Activated CD4-positive, alpha-beta T cell treated with anti-CD3 and anti-CD28 coated beads, Interleukin-2, Interleukin-4, amounts not matched to agents 100 ng/mL and 50 ng/mL, durations not matched to agents 16 hours and 8 hours (primary cell): ENCODE data around the gene PLA2G3.
A peak's percentile ranks its signal among the peaks of the same experiment; 100 is the strongest.
"Not testable (repeated sequence)": the region's sequence is repeated elsewhere in the genome, so short reads cannot be mapped to it uniquely, and the experiment has no call there.

Source experiments
- DNase-seq: peaks from one replicate; pipeline ENCODE4 v3.0.0-alpha.2; 2020; ENCODE audit warnings: low spot score

PLA2G3 gene

GRCh38 chr22:31099841-31100761 is 40.2 kb downstream of the PLA2G3 start:
- no peak for DNase-seq

DNA sequence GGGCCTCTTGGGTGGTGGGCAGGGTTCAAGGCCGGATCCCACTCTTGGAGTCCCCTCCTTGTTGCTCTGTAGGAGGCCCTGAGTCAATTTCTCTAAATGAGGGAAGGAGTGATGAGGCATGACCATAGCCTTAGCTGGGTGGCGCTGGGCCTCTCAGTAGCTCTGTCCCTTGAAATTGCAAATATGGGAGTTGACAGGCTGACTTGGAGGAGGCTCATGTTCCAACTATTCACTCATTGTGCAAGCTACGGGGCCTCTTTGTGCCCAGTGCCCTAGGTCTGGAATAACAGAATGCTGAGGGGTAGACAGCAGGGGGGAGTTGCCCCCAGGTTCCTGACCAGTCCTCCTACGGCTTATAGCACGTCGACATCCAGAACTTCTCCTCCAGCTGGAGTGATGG is 40.9 kb downstream of the PLA2G3 start:
- no peak for DNase-seq

GRCh38 chr22:31098632-31099110 is 41.6 kb downstream of the PLA2G3 start:
- DNase-seq, result no peak

- DNase-seq, result no peak
Observed at GRCh38 chr22:31097941-31098631, 42.2 kb downstream of the PLA2G3 start.

- not testable (repeated sequence) for DNase-seq
Observed at GRCh38 chr22:31097539-31097938, 42.8 kb downstream of the PLA2G3 start.

DNA sequence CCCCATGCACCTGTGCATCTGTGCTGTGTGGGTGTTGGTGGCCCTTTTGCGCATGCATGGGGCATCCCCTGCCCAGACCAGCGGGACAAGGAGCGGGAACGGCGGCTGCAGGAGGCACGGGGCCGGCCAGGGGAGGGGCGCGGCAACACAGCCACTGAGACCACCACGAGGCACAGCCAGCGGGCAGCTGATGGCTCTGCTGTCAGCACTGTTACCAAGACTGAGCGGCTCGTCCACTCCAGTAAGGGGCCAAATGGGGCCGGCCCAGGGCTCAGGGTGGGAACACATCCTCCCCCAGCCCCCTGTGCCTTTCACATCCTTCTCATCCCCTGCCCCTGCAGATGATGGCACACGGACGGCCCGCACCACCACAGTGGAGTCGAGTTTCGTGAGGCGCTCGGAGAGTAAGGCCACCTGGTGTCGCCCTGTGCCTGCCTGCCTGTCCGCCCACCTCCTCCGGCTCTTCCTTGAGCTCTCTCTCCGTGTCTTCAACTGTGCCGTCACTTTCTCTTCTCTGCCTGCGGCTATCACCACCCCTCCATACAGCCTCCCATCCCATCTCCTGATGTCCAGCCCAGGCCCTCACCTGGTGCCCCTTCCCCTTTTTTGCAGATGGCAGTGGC is 43.5 kb downstream of the PLA2G3 start:
- DNase-seq, result no peak

DNA sequence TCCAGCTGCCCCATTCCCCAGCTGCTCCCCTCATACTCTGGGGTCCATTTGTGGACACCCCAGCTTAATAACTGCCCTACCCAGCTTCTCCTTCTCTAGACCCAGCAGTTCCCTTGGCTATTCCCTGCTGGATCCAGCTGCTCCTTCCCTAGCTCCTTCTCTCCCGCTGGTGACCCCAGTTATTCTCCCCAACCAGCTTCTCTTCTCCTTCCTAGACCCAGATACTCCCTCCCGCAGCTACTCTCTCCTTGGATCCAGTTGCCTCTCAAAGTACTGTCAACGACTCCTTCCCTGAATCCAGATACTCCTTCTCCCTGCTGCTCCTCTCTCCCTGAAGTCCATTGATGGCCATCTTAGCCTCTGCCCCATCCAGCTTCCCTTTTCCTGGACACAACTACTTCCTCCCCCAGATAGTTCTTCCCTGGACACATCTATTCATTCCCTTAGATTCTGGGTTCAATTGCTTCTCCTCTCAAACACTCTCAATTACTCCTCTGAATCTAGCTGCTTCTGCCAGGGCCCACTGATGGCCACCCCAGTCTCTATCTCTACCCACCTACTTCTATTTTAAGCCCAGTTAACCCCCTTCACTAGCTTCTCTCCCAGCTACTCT is 44.6 kb downstream of the PLA2G3 start:
- no peak for DNase-seq

DNA sequence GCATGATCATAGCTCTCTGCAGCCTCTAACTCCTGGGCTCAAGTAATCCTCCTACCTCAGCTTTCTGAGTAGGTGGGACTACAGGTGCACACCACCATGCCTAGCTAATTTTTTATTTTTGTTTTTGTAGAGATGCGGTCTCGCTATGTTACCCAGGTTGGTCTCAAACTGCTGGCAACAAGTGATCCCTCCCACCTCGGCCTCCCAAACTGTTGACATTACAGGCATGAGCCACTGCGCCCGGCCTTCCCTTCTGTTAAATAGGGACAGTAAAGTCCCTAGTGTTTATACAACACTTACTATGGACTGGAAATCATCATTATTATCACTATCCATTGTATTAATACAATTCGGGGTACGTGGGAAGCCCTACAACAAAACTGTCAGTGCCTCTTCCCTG is 45.6 kb downstream of the PLA2G3 start:
- no peak for DNase-seq

- DNase-seq, result no peak
Observed at GRCh38 chr22:31094021-31094551, 46.2 kb downstream of the PLA2G3 start.

DNA sequence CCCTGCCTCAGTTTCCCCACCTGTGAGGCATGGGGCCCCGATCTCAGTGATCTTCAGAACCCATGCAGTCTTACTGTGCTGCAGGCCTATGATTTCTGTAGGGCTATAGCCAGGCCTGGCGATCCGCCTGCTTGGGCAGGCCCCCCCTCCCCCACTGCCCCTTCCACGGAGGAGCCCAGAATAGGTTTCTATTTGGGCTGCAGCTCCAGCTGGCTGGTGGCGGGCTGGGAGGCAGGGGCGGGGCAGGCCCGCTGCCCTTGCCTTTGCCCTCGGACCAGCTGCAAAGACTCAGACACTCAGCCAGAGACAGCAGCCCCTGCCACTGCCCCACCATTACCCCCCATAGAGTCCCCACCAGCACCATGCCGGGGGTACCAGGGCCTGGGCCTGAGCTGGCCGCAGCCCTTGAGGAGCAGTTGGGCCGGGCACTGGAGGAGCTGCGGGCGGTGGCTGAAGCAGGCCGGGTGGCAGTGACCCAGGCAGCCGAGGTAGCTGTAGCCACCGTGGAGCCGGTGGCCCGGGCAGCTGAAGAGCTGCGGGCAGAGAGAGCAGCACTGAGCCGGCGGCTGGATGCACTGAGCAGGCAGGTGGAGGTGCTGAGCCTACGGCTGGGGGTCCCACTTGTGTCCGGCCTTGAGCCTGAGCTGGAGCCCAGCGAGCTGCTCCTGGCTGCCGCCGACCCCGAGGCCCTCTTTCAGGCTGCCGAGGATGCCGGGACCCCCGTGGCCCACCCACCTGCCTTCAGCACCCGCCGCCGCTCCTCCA is 47.0 kb downstream of the PLA2G3 start:
- no peak for DNase-seq

DNA sequence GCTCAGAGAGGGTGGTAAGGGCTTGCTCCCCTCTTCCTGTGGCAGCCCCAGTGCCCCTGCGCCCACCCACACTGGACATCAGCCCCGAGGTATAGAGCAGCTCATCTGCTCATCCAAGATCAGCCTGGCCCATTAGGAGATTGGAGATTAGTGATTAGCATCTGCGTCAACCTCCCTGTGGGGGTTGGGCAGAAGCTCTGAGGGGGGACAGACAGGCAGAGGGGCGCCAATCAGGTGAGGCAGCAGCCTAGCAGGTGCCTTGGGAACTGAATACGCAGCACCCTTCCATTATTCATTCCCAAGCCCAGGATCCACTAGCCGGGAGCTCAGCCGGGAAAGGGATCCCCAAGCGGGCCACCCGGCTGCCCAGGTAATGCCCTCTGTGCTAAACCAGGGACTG is 48.1 kb downstream of the PLA2G3 start:
- DNase-seq, result no peak

DNA sequence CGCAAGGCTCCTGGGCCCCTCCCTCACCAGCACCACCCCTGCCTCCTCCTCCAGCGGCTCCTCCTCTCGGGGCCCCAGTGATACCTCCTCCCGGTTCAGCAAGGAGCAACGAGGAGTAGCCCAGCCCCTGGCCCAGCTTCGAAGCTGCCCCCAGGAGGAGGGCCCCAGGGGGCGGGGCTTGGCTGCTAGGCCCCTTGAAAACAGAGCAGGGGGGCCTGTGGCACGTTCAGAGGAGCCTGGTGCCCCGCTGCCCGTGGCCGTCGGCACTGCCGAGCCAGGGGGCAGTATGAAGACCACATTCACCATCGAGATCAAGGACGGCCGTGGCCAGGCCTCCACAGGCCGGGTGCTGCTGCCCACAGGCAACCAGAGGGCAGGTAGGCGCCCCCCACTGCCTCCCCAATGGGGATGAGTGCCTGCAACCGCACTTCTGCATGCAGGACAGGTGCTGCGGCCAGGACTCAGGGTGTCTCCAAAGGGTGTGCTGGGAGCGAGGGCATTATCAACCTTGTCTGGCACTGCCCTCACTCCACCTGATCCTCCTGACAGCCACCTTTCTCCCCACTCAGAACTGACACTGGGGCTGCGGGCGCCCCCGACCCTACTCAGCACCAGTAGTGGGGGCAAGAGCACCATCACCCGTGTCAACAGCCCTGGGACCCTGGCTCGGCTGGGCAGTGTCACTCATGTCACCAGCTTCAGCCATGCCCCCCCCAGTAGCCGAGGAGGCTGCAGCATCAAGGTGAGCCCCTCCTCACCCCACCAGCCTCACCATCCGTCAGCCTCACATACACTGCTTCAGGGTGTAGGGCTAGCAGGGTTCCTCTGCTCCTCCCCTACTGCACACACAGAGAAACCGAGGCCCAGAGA is 49.0 kb downstream of the PLA2G3 start:
- DNase-seq, result no peak

DNA sequence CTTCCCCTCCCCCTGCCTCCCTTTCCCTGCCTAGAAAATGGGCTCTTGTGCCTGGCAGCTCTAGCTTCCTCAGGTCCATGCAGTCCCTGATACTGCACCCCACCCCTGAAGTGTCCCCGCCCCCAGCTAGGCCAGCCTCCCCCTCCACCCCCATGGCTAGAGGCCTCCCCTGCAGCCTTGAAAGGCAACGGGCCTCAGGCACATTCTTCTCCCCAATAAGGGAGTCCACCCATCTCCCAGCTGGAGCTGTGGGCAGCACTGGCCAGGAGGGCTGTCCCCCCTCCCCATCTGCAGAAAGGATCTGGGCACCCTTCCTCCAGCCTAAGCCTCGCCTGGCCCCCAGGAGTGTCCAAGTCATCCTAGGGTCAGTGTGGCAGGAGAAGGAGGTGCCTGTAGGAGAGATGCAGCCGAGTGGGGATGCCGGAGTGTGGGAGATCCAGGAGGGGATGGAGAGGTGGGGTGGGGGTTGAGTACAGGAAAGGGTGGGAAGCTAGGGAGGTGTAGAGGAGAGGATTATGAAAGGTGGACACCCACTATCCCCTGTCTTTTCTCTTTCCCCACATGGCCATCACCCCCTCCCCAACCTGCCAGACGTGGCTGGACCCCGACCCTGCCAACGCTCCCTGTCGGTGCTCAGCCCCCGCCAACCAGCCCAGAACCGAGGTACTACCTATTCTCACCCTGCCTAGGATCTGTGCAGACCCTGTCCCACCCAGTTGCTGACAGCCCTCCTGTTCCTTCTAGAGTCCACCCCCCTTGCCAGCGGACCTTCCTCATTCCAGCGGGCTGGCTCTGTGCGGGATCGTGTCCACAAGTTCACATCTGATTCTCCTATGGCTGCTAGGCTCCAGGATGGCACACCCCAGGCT is 49.9 kb downstream of the PLA2G3 start:
- DNase-seq, result no peak

DNA sequence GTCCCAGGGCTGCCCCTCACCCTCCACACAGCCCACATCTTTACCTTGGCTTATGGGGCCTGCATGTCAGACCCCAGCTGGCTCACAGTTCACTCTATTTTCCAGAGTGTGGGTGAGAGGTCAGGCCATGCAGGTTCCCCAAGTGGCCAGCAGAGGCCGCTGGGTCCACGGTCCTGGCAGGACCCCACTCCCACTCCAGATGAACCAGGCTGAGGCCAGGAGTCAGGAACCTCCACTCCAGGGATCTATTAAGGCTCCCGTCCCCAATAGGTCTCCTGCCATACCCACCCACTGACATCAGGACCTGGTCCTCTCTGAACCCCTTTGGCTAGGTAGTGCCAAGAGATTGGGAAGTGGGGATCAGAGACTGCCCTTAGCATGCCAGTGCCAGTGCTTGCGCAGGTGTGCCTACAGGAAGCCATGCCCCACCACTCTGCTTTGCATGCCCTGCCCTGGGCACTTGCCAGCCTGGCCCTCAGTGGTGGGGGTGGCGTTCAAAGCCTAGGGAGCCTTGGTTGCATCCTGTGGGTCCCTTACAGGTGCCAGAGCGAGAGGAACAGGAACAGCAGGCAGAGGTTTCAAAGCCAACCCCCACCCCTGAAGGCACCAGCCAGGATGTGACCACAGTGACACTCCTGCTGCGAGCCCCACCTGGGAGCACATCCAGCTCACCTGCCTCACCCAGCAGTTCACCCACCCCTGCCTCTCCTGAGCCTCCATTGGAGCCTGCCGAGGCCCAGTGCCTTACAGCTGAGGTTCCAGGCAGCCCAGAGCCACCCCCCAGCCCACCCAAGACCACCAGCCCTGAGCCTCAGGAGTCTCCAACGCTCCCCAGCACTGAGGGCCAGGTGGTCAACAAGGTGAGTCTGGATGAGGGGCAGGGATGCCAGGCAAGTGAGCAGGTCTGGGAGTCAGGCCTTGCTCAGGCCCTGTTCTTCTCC is 50.9 kb downstream of the PLA2G3 start:
- DNase-seq, result peak; percentile 37

GRCh38 chr22:31088233-31088986 is 51.9 kb downstream of the PLA2G3 start:
- DNase-seq, result no peak

DNA sequence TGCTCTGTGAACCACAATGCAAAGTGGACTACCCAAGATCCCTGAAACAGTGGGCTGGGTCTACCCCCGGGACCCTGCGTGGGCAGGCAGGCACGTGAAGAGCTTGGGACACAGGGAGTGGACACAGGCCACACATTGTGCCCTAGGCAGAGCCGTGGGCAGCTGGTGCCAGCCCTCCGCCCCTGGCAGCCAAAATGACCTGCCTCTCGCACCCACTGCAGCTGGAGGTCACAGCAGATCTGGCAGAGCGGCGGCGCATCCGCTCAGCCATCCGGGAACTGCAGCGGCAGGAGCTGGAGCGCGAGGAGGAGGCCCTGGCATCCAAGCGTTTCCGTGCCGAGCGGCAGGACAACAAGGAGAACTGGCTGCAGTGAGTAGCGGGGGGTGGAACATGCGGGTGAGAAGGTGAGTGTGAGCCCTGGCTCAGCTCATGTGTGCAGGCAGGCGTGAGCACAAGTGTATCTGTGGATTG is 52.5 kb downstream of the PLA2G3 start:
- DNase-seq, result no peak

- DNase-seq, result no peak
Observed at GRCh38 chr22:31086703-31087330, 53.5 kb downstream of the PLA2G3 start.
